Activated B cell treated with CpG ODN at 0.5 μM for 24 hours (primary cell): ENCODE data around the gene AK4. TPM values are rescaled to one million over a fixed set of nuclear protein-coding genes. Genes with fewer than 3 reads are reported as not detected.
"Not testable (repeated sequence)": the region's sequence is repeated elsewhere in the genome, so short reads cannot be mapped to it uniquely, and the experiment has no call there.

Experiments
- ATAC-seq: fragments of 200-7000 bp; cut with Tn5 transposase; one replicate; pipeline ENCODE4 v1.10.0; 2021; ENCODE audit warnings: low read depth, mild to moderate bottlenecking, moderate library complexity
- CTCF ChIA-PET: fragments of 350-600 bp; sonication (Branson Sonifier 250); formaldehyde crosslinking; loops from one replicate; lab custom pipeline; 2021; ENCODE audit warnings: antibody characterized with exemption; lab: Charles Lee
- POLR2A ChIA-PET: fragments of 350-600 bp; sonication (Branson Sonifier 250); formaldehyde crosslinking; loops from one replicate; lab custom pipeline; 2021; ENCODE audit warnings: antibody characterized with exemption; lab: Charles Lee
- DNase-seq: peaks from one replicate; pipeline ENCODE4 v3.0.0; 2022
- H3K27ac Mint-ChIP-seq: one replicate; pipeline ENCODE4 v1.8.0; 2020; ENCODE audit warnings: mixed read lengths
- H3K27me3 Mint-ChIP-seq: one replicate; pipeline ENCODE4 v1.8.0; 2021; ENCODE audit warnings: mixed read lengths
- H3K36me3 Mint-ChIP-seq: one replicate; pipeline ENCODE4 v1.8.0; 2021; ENCODE audit warnings: low read depth, mixed read lengths
- H3K4me1 Mint-ChIP-seq: one replicate; pipeline ENCODE4 v1.8.0; 2021; ENCODE audit warnings: mixed read lengths
- H3K4me3 Mint-ChIP-seq: one replicate; pipeline ENCODE4 v1.8.0; 2020; ENCODE audit warnings: mild to moderate bottlenecking, mixed read lengths
- H3K9me3 Mint-ChIP-seq: one replicate; pipeline ENCODE4 v1.8.0; 2020; ENCODE audit warnings: mixed read lengths
- CTCF ChIP-seq: fragments of 200-600 bp; IDR thresholded peaks from one replicate; pipeline ENCODE4 v1.8.0; 2022; ENCODE audit warnings: antibody characterized with exemption, mild to moderate bottlenecking
- intact Hi-C: fragments of 100-400 bp; cut with micrococcal nuclease; formaldehyde crosslinking; loops from one replicate; pipeline ENCODE4 v1.15.1; 2024
- total RNA-seq: library from RNA; stranded (reverse); gene quantifications from 2 replicates; pipeline ENCODE4 v1.2.3, GENCODE V29; 2022

The AK4 gene
- total RNA-seq, 1 donor from 2014 or later = 1.8 TPM

GRCh38 chr1:65150583-65151263 lies 2.7 kb downstream of the AK4 start:
- no peak for ATAC-seq
- POLR2A ChIA-PET = no interaction called here
- no peak overlapping the region for H3K4me3 Mint-ChIP-seq
- H3K4me1 Mint-ChIP-seq = peaks cover 11% of the 10 kb centered on the region
- no peaks in the 10 kb centered on the region for H3K9me3 Mint-ChIP-seq
- intact Hi-C loops = no loop called here
- no peaks in the 10 kb centered on the region for H3K36me3 Mint-ChIP-seq
- CTCF ChIA-PET = no interaction called here
- no peak overlapping the region for H3K27ac Mint-ChIP-seq
- TF ChIP-seq CTCF = no peak
- DNase-seq = no peak
- peaks cover 29% of the 10 kb centered on the region for H3K27me3 Mint-ChIP-seq

- DNase-seq (no peak), ATAC-seq (no peak)
- Mint-ChIP-seq H3K27ac (no peak overlapping the region), H3K9me3 (no peaks in the 10 kb centered on the region), H3K4me3 (no peak overlapping the region), H3K27me3 (peaks cover 22% of the 10 kb centered on the region), H3K36me3 (no peaks in the 10 kb centered on the region), H3K4me1 (peaks cover 11% of the 10 kb centered on the region)
- intact Hi-C loops = no loop called here
- no peak for TF ChIP-seq CTCF
- ChIA-PET POLR2A (no interaction called here), CTCF (no interaction called here)
Measured at GRCh38 chr1:65151641-65152040, 3.6 kb downstream of the AK4 start.

- Mint-ChIP-seq H3K27me3 (peaks cover 19% of the 10 kb centered on the region), H3K9me3 (no peaks in the 10 kb centered on the region), H3K4me3 (no peak overlapping the region), H3K36me3 (no peaks in the 10 kb centered on the region), H3K27ac (no peak overlapping the region), H3K4me1 (peaks cover 6% of the 10 kb centered on the region)
- POLR2A ChIA-PET = no interaction called here
- CTCF ChIA-PET = no interaction called here
- ATAC-seq (no peak), DNase-seq (no peak)
- intact Hi-C loops = no loop called here
- no peak for TF ChIP-seq CTCF
Measured at GRCh38 chr1:65153635-65154034, 5.6 kb downstream of the AK4 start.

GRCh38 chr1:65156910-65157545 lies 9.0 kb downstream of the AK4 start:
- intact Hi-C loops = no loop called here
- ATAC-seq (no peak), DNase-seq (no peak)
- H3K4me1 Mint-ChIP-seq = no peaks in the 10 kb centered on the region
- ChIA-PET POLR2A (no interaction called here), CTCF (no interaction called here)
- H3K9me3 Mint-ChIP-seq = no peaks in the 10 kb centered on the region
- no peak overlapping the region for H3K27ac Mint-ChIP-seq
- TF ChIP-seq CTCF = no peak
- H3K27me3 Mint-ChIP-seq = peaks cover 6% of the 10 kb centered on the region
- H3K36me3 Mint-ChIP-seq = no peaks in the 10 kb centered on the region
- no peak overlapping the region for H3K4me3 Mint-ChIP-seq

- Mint-ChIP-seq H3K27ac (no peak overlapping the region), H3K4me3 (no peak overlapping the region), H3K9me3 (no peaks in the 10 kb centered on the region), H3K4me1 (no peaks in the 10 kb centered on the region), H3K27me3 (peaks cover 6% of the 10 kb centered on the region), H3K36me3 (no peaks in the 10 kb centered on the region)
- CTCF ChIA-PET = no interaction called here
- intact Hi-C loops = no loop called here
- DNase-seq (no peak), ATAC-seq (no peak)
- no peak for TF ChIP-seq CTCF
- POLR2A ChIA-PET = no interaction called here
Measured at GRCh38 chr1:65157546-65157941, 9.5 kb downstream of the AK4 start.

- H3K27me3 Mint-ChIP-seq, ATAC-seq, H3K27ac Mint-ChIP-seq, DNase-seq, intact Hi-C loops, H3K9me3 Mint-ChIP-seq, POLR2A ChIA-PET, H3K4me1 Mint-ChIP-seq, H3K4me3 Mint-ChIP-seq, CTCF ChIA-PET, H3K36me3 Mint-ChIP-seq: not testable (repeated sequence)
Measured at GRCh38 chr1:65159291-65159688, 11.3 kb downstream of the AK4 start.
